Putamen (tissue), 1 donor: ENCODE results near the gene SAFB2.

Experiments used
- DNase-seq: peaks from one replicate; pipeline ENCODE4 v3.0.0-alpha.2; 2016; ENCODE audit warnings: low spot score

SAFB2 gene

GRCh38 chr19:5607318-5608275 is 15.0 kb downstream of the SAFB2 start:
- no peak for DNase-seq

GRCh38 chr19:5605362-5605761 is 17.2 kb downstream of the SAFB2 start:
- DNase-seq = no peak

GRCh38 chr19:5603626-5604025 is 18.9 kb downstream of the SAFB2 start:
- no peak for DNase-seq

GRCh38 chr19:5600797-5601196 is 21.8 kb downstream of the SAFB2 start:
- DNase-seq = no peak

- no peak for DNase-seq
These were observed 26.8 kb downstream of the SAFB2 start for GRCh38 chr19:5595745-5596144.

- no peak for DNase-seq
These were observed 27.4 kb downstream of the SAFB2 start for GRCh38 chr19:5595129-5595528.

- DNase-seq = no peak
These were observed 28.0 kb downstream of the SAFB2 start for GRCh38 chr19:5594521-5594950.

- DNase-seq = no peak
These were observed 29.0 kb downstream of the SAFB2 start for GRCh38 chr19:5593343-5594255.

- no peak for DNase-seq
These were observed 29.8 kb downstream of the SAFB2 start for GRCh38 chr19:5592531-5593342.

- DNase-seq = no peak
These were observed 31.1 kb downstream of the SAFB2 start for GRCh38 chr19:5591476-5591875.

GRCh38 chr19:5590865-5591154 is 31.8 kb downstream of the SAFB2 start:
- DNase-seq = no peak

- no peak for DNase-seq
These were observed 32.3 kb downstream of the SAFB2 start for GRCh38 chr19:5590151-5590864.

GRCh38 chr19:5588906-5589676 is 33.5 kb downstream of the SAFB2 start:
- DNase-seq = no peak

- no peak for DNase-seq
These were observed 34.1 kb downstream of the SAFB2 start for GRCh38 chr19:5588441-5588840.

- no peak for DNase-seq
These were observed 34.9 kb downstream of the SAFB2 start for GRCh38 chr19:5587661-5588060.

GRCh38 chr19:5587071-5587455 is 35.5 kb downstream of the SAFB2 start:
- no peak for DNase-seq

GRCh38 chr19:5586300-5587070 is 36.1 kb downstream of the SAFB2 start:
- DNase-seq = no peak

GRCh38 chr19:5585461-5586299 is 36.9 kb downstream of the SAFB2 start:
- peak; percentile 34 for DNase-seq

- DNase-seq = no peak
These were observed 42.4 kb downstream of the SAFB2 start for GRCh38 chr19:5580161-5580571.
